ENCODE measurements around the gene ZMIZ1. TPM values are rescaled to one million over a fixed set of nuclear protein-coding genes. Genes with fewer than 3 reads are reported as not detected.

ZMIZ1 gene
- total RNA-seq, 1 experiment from 2014 or later, result 34.2 TPM

DNA sequence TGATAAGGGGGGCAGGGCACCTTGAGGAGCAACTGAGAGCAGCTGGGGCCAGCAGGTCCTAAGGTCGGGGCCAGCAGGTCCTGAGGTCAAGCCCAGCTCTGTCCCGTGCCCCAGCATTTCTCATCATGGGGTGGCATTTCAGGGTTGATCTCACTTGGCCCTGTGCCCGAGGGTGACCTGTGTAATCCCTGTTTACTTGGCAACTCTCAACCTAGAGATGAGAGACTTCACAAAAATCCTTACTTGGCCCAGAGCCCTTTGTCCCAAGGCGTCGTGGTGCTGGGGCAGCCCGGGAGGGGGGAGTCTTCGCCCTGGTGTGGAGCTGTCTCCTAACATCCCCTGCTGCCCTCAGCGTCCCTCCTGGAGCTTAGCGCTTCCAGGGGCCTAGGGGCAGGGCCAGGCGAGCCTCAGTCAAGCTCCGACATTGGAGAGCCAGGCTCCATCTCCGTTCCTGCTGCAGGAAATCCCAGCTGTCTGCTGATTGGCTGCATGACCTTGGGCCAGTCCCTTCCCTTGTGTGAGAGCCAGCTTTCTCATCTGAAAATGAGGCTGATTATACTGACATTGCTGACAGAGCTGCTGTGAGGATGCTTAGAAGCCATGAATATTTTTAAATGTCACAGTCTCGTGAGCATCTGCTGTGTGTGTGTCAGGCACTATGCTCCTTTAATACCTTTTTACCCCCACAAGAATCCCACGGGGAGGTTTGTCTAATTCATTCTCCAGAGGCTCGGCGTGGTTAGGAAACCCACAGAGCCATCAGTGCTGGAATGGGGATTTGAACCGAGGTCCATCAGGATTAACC, 94.3 kb downstream of the ZMIZ1 start:
- no peak overlapping the region for H3K4me3 ChIP-seq (ENCODE audit: low read depth in 2 of 2, low read length in 2 of 2)
- in situ Hi-C loops (cut with HindIII; ENCODE audit: low pct_unique_long_range_greater_than_20kb, low sequenced_read_pairs) (no loop called here), intact Hi-C loops (cut with micrococcal nuclease; ENCODE audit: unreplicated experiment) (no loop called here)
- DNase-seq (ENCODE audit: low read depth, low spot score) (no peak), ATAC-seq (peak; percentile 30)
- TF ChIP-seq CTCF (IDR thresholded peaks at IDR 0.05) (no peak), TCF7L2 (IDR thresholded peaks at IDR 0.05; ENCODE audit: low read depth, low read length) (no peak), POLR2AphosphoS5 (IDR thresholded peaks at IDR 0.05; ENCODE audit: low read depth, low read length) (no peak), SIN3A (IDR thresholded peaks at IDR 0.05; ENCODE audit: borderline replicate concordance, insufficient read depth, low read depth, low read length) (no peak)
- ChIA-PET POLR2A (no interaction called here), CTCF (no interaction called here)
- H3K9me3 ChIP-seq (ENCODE audit: control insufficient read depth, insufficient read depth, low read depth, low read length), result no peaks in the 10 kb centered on the region
- H3K27me3 ChIP-seq (ENCODE audit: control insufficient read depth, insufficient read depth, low read length), result no peaks in the 10 kb centered on the region
- no peaks in the 10 kb centered on the region for H3K36me3 ChIP-seq (ENCODE audit: control insufficient read depth, insufficient read depth, low read length)
- H3K4me1 ChIP-seq (ENCODE audit: control insufficient read depth, insufficient read depth, low read length), result peaks cover 42% of the 10 kb centered on the region
- H3K27ac ChIP-seq (ENCODE audit: low read length), result no peak overlapping the region
- BruUV-seq (replicated peaks), result no TSS peak

DNA sequence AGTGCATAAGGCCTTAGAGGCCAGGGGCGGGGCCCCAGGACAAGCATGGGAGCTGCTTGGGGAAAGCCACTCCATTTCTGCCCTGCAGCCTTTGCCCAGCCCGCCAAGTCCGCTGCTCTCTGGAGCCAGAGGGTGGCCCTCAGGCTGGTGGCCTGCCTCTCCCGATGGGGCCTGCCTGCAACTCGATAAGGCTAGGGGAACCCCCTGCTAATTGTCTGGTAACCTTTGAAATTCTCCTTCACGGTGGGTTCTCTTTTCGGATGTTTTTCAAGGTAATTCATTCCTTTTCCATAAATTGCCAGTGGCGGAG, 94.9 kb downstream of the ZMIZ1 start:
- DNase-seq (ENCODE audit: low read depth, low spot score), result no peak
- Histone ChIP-seq H3K27me3 (ENCODE audit: control insufficient read depth, insufficient read depth, low read length) (no peaks in the 10 kb centered on the region), H3K4me1 (ENCODE audit: control insufficient read depth, insufficient read depth, low read length) (peaks cover 37% of the 10 kb centered on the region), H3K4me3 (ENCODE audit: low read depth in 2 of 2, low read length in 2 of 2) (no peak overlapping the region), H3K36me3 (ENCODE audit: control insufficient read depth, insufficient read depth, low read length) (no peaks in the 10 kb centered on the region), H3K9me3 (ENCODE audit: control insufficient read depth, insufficient read depth, low read depth, low read length) (no peaks in the 10 kb centered on the region), H3K27ac (ENCODE audit: low read length) (no peak overlapping the region)
- no TSS peak for BruUV-seq (replicated peaks)
- ChIA-PET CTCF (no interaction called here), POLR2A (no interaction called here)
- TF ChIP-seq POLR2AphosphoS5 (IDR thresholded peaks at IDR 0.05; ENCODE audit: low read depth, low read length), result no peak
- no peak for ATAC-seq
- intact Hi-C loops (cut with micrococcal nuclease; ENCODE audit: unreplicated experiment) (no loop called here), in situ Hi-C loops (cut with HindIII; ENCODE audit: low pct_unique_long_range_greater_than_20kb, low sequenced_read_pairs) (no loop called here)

GRCh38 chr10:79164075-79164474, 95.3 kb downstream of the ZMIZ1 start:
- DNase-seq (ENCODE audit: low read depth, low spot score) (no peak), ATAC-seq (no peak)
- POLR2A ChIA-PET, result no interaction called here
- in situ Hi-C loops (cut with HindIII; ENCODE audit: low pct_unique_long_range_greater_than_20kb, low sequenced_read_pairs) (no loop called here), intact Hi-C loops (cut with micrococcal nuclease; ENCODE audit: unreplicated experiment) (no loop called here)
- Histone ChIP-seq H3K27me3 (ENCODE audit: control insufficient read depth, insufficient read depth, low read length) (no peaks in the 10 kb centered on the region), H3K27ac (ENCODE audit: low read length) (no peak overlapping the region), H3K36me3 (ENCODE audit: control insufficient read depth, insufficient read depth, low read length) (no peaks in the 10 kb centered on the region), H3K4me3 (ENCODE audit: low read depth in 2 of 2, low read length in 2 of 2) (no peak overlapping the region), H3K9me3 (ENCODE audit: control insufficient read depth, insufficient read depth, low read depth, low read length) (no peaks in the 10 kb centered on the region), H3K4me1 (ENCODE audit: control insufficient read depth, insufficient read depth, low read length) (peaks cover 32% of the 10 kb centered on the region)
- TSS peak; percentile 58 for BruUV-seq (replicated peaks)
- CTCF ChIA-PET, result no interaction called here
- TF ChIP-seq CTCF (IDR thresholded peaks at IDR 0.05) (no peak), TCF7L2 (IDR thresholded peaks at IDR 0.05; ENCODE audit: low read depth, low read length) (no peak), SIN3A (IDR thresholded peaks at IDR 0.05; ENCODE audit: borderline replicate concordance, insufficient read depth, low read depth, low read length) (no peak), POLR2AphosphoS5 (IDR thresholded peaks at IDR 0.05; ENCODE audit: low read depth, low read length) (no peak), REST (IDR thresholded peaks at IDR 0.05; ENCODE audit: insufficient read depth in 1 of 2, low read depth in 2 of 2, low read length in 1 of 2) (no peak)
